NCI-H128 (cell line): Measurements from ENCODE around the gene MVB12B.
A peak's percentile ranks its signal among the peaks of the same experiment; 100 is the strongest.

Experiments used
- DNase-seq: peaks from one replicate; lab custom pipeline; 2025; ENCODE audit not compliant: unreplicated experiment; lab: John Stamatoyannopoulos, UW

The MVB12B gene

GRCh38 chr9:126380447-126380846 lies 53.8 kb downstream of the MVB12B start:
- no peak for DNase-seq

- no peak for DNase-seq
Measured at GRCh38 chr9:126381195-126381594, 54.6 kb downstream of the MVB12B start.

- no peak for DNase-seq
Measured at GRCh38 chr9:126383406-126384046, 56.9 kb downstream of the MVB12B start.

- no peak for DNase-seq
Measured at GRCh38 chr9:126384926-126385325, 58.3 kb downstream of the MVB12B start.

- DNase-seq = no peak
Measured at GRCh38 chr9:126386088-126386487, 59.5 kb downstream of the MVB12B start.

- DNase-seq = no peak
Measured at GRCh38 chr9:126386776-126387175, 60.1 kb downstream of the MVB12B start.

- no peak for DNase-seq
Measured at GRCh38 chr9:126388964-126389708, 62.5 kb downstream of the MVB12B start.

- DNase-seq = no peak
Measured at GRCh38 chr9:126389992-126390391, 63.4 kb downstream of the MVB12B start.

- DNase-seq = no peak
Measured at GRCh38 chr9:126390923-126391322, 64.3 kb downstream of the MVB12B start.

GRCh38 chr9:126391713-126392661 lies 65.4 kb downstream of the MVB12B start:
- DNase-seq = no peak

GRCh38 chr9:126392662-126393371 lies 66.2 kb downstream of the MVB12B start:
- no peak for DNase-seq

- DNase-seq = no peak
Measured at GRCh38 chr9:126393876-126394275, 67.2 kb downstream of the MVB12B start.

GRCh38 chr9:126394802-126395201 lies 68.2 kb downstream of the MVB12B start:
- no peak for DNase-seq

GRCh38 chr9:126395439-126396212 lies 69.0 kb downstream of the MVB12B start:
- DNase-seq = no peak

GRCh38 chr9:126397056-126397455 lies 70.4 kb downstream of the MVB12B start:
- DNase-seq = no peak

- peak; percentile 11 for DNase-seq
Measured at GRCh38 chr9:126398403-126399058, 71.9 kb downstream of the MVB12B start.

- DNase-seq = no peak
Measured at GRCh38 chr9:126399251-126399650, 72.6 kb downstream of the MVB12B start.

GRCh38 chr9:126399789-126400188 lies 73.2 kb downstream of the MVB12B start:
- DNase-seq = no peak

GRCh38 chr9:126400571-126400970 lies 73.9 kb downstream of the MVB12B start:
- no peak for DNase-seq

GRCh38 chr9:126401107-126401506 lies 74.5 kb downstream of the MVB12B start:
- DNase-seq = no peak
